Mucosa of stomach (tissue), 1 donor: ENCODE results near the gene CDSN.

Experiments used
- H3K27me3 ChIP-seq: one replicate; pipeline ENCODE4 v1.7.0; 2013; ENCODE audit warnings: mild to moderate bottlenecking, low read length; ENCODE audit not compliant: control insufficient read depth, insufficient read depth
- H3K36me3 ChIP-seq: one replicate; pipeline ENCODE4 v1.7.0; 2013; ENCODE audit warnings: low read length; ENCODE audit not compliant: control insufficient read depth, insufficient read depth
- H3K4me1 ChIP-seq: one replicate; pipeline ENCODE4 v1.7.0; 2013; ENCODE audit warnings: mild to moderate bottlenecking, low read length; ENCODE audit not compliant: control insufficient read depth, insufficient read depth
- H3K4me3 ChIP-seq: one replicate; pipeline ENCODE4 v1.7.0; 2013; ENCODE audit warnings: low read length
- H3K9ac ChIP-seq: one replicate; pipeline ENCODE4 v1.7.0; 2013; ENCODE audit warnings: mild to moderate bottlenecking, low read length, moderate library complexity
- H3K9me3 ChIP-seq: one replicate; pipeline ENCODE4 v1.7.0; 2013; ENCODE audit warnings: mild to moderate bottlenecking, low read length, moderate library complexity; ENCODE audit not compliant: control insufficient read depth
- donor health status: Pancreatic carcinoma.

CDSN gene

GRCh38 chr6:31122791-31123706 lies 2.8 kb upstream of the CDSN start:
- no peak overlapping the region for H3K9ac ChIP-seq
- no peaks in the 10 kb centered on the region for H3K9me3 ChIP-seq
- H3K4me3 ChIP-seq, result no peak overlapping the region
- no peaks in the 10 kb centered on the region for H3K27me3 ChIP-seq
- peaks cover 38% of the 10 kb centered on the region for H3K4me1 ChIP-seq
- H3K36me3 ChIP-seq, result peaks cover 4% of the 10 kb centered on the region

DNA sequence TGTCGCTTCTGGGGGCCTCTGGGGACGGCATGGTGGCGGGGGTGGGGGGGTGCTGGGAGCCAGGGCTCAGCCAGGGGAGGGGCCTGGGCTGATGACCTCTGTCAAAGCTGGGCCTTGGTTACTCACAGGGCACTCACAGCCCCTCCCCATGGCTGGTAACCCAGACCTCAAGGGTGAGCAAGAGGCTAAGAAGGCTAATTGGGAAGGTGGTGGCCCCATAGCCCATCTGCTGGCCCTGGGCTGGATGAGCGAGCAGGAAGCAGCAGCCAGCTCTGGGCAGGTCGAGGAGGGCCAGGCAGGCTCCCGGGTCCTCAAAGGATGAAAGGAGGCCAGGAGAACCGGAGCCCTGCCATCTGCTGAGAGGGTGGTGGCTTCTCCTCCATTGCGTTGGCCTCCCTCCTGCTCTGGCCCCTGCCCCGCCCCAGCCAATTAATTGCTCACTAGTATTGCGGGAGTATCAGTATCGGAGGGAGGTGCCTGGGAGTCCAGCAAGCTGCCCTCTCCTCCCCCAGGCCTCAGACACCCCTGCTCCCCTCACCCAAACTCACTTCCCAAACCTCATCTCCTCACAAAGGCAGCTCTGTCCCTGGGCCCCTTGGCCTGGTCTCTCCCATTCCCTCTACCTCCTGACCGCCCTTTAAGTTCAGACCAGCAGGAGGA lies 1.0 kb upstream of the CDSN start:
- no peak overlapping the region for H3K9ac ChIP-seq
- no peaks in the 10 kb centered on the region for H3K27me3 ChIP-seq
- H3K9me3 ChIP-seq, result no peaks in the 10 kb centered on the region
- peaks cover 25% of the 10 kb centered on the region for H3K4me1 ChIP-seq
- peaks cover 3% of the 10 kb centered on the region for H3K36me3 ChIP-seq
- no peak overlapping the region for H3K4me3 ChIP-seq

DNA sequence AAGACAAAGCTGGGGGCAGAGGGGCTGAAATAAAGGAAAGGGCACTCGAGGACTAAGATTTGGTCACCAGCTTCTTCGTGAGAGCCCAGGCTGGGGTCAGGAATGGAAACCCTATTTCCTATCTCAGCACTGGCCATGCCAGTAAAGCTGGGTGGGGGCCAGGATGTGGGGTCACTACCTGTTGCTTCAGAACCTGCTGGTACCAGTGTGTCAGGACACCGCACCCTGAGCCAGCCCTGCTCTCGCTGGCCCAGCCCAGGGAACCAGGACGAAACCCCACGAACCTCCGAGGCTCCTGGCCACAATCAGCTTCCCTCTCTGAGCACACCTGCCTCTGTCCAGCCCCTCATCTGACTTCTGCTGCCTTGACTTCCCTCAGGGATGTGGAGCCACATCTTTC lies 2.1 kb downstream of the CDSN start:
- H3K9me3 ChIP-seq, result no peaks in the 10 kb centered on the region
- H3K4me1 ChIP-seq, result peaks cover 33% of the 10 kb centered on the region
- H3K27me3 ChIP-seq, result no peaks in the 10 kb centered on the region
- no peaks in the 10 kb centered on the region for H3K36me3 ChIP-seq
- H3K9ac ChIP-seq, result no peak overlapping the region
- no peak overlapping the region for H3K4me3 ChIP-seq

DNA sequence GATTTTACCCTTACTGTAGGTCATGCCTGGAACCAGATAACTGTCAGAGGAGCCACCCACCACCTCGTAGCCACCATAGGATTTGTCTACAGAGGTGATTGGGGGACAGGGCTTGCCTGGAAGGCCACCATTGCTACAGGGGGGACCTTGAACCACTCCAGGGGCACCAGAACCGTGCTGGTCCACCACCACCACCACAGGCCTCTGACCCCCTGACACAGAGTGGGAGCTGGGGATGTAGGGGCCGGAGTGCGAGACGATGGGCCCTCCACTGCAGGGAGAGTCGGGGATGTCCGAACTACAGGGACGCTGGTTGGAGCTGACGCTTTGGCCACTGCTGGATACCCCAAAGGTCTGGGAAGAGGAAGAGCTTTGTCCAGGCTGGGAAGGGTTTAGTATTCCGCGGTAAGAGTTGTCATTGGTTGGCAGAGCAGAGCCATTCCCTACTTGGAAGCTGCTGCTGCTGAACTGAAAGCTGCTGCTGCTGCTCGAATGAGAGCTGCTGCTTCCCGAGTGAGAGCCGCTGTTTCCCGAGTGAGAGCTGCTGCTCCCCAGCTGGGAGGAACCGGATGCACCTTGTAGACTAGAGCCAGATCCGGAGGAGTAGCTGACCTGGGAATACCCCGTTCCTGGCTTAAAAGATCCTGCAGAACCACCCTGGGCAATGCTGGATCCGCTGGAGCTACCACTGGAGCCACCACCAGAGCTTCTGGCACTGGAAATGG lies 3.4 kb downstream of the CDSN start:
- Histone ChIP-seq H3K27me3 (no peaks in the 10 kb centered on the region), H3K4me1 (peaks cover 27% of the 10 kb centered on the region), H3K36me3 (no peaks in the 10 kb centered on the region), H3K9me3 (no peaks in the 10 kb centered on the region), H3K9ac (no peak overlapping the region), H3K4me3 (no peak overlapping the region)

GRCh38 chr6:31115941-31116560 lies 4.2 kb downstream of the CDSN start:
- H3K4me1 ChIP-seq, result peaks cover 27% of the 10 kb centered on the region

GRCh38 chr6:31114970-31115849 lies 5.0 kb downstream of the CDSN start:
- no peaks in the 10 kb centered on the region for H3K27me3 ChIP-seq
- H3K9me3 ChIP-seq, result no peaks in the 10 kb centered on the region
- peaks cover 27% of the 10 kb centered on the region for H3K4me1 ChIP-seq
- H3K4me3 ChIP-seq, result peak overlapping the region; percentile 49
- no peaks in the 10 kb centered on the region for H3K36me3 ChIP-seq
- peak overlapping the region; percentile 79 for H3K9ac ChIP-seq

More at GRCh38 chr6:31115941-31116560, 4.2 kb downstream of the CDSN start:
- H3K9me3 ChIP-seq, result no peaks in the 10 kb centered on the region
- H3K27me3 ChIP-seq, result no peaks in the 10 kb centered on the region
- H3K9ac ChIP-seq, result no peak overlapping the region
- H3K36me3 ChIP-seq, result no peaks in the 10 kb centered on the region
- no peak overlapping the region for H3K4me3 ChIP-seq

- peak within 1 kb of the TSS; percentile 79 for H3K9ac ChIP-seq
- no peaks in the 10 kb centered on the region for H3K27me3 ChIP-seq
- H3K36me3 ChIP-seq, result no peaks in the 10 kb centered on the region
- peaks cover 27% of the 10 kb centered on the region for H3K4me1 ChIP-seq
- peak within 1 kb of the TSS; percentile 49 for H3K4me3 ChIP-seq
- no peaks in the 10 kb centered on the region for H3K9me3 ChIP-seq
Measured at GRCh38 chr6:31114541-31114878, 5.7 kb downstream of the CDSN start, which contains the start of gene PSORS1C1. Gene PSORS1C1 (plus strand): TSS chr6:31114800. CDS start chr6:31129633, 14,833 bp downstream.

DNA sequence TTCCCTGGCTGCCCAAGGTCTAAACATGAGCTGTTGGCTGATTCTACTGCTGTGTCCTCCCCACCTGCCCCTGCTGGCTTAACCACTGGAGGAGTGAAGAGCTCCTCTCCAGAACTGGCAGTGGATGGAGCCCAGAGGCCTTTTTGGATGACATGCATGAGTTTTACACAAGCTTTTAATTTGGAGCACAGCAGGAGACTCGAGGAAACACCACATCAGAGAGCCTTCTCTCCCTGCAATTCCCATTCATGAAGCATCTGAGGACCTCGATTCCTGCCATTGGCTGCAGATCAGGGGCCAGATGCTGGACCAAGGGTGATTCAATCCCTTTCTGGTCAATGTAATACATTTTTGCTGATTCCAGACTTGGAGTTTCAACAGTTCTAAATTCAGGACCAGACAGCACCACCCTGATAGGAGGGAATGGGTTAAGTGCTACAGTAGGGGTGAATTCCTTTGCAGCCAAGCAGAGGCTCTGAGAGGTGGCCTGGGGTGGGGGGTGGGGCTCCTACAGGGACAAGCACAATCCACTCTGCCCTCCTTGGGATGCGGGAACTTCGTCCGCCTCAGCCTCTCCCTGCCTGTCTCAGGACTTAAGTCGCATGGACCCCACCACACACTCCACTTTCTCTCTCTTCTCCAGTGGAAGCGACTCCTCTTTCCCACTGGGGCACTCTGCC lies 6.2 kb downstream of the CDSN start:
- Histone ChIP-seq H3K27me3 (no peaks in the 10 kb centered on the region), H3K36me3 (no peaks in the 10 kb centered on the region), H3K9me3 (no peaks in the 10 kb centered on the region), H3K9ac (peak overlapping the region; percentile 79), H3K4me3 (peak overlapping the region; percentile 49), H3K4me1 (peaks cover 27% of the 10 kb centered on the region)

DNA sequence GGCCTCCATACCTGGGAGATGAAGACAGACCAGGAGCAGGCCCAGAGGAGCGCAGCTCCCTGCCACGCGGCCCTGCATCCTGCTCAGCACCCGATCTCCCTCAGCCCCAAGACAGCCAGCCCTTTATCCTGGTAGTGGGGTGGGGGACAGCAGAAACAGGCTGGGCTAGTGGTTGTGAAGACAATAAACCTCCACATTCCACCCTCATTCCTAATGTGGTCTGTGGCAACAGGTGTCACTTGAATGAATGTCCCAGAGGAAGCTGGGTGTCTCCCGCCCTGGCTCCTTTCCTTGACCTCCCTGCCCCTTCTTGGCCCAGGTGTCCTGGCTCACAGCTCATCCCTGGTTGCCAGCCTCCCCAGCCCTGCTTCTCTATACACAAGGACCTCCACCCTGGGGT lies 7.8 kb downstream of the CDSN start, which contains the start of gene C6orf15:
C6orf15 (minus strand) TSS at position 98 of the 400 bp plus-strand sequence; CDS start at position 78, 20 bp downstream.
- H3K9me3 ChIP-seq, result no peaks in the 10 kb centered on the region
- no peak within 1 kb of the TSS for H3K9ac ChIP-seq
- H3K4me3 ChIP-seq, result no peak within 1 kb of the TSS
- no peaks in the 10 kb centered on the region for H3K27me3 ChIP-seq
- H3K36me3 ChIP-seq, result no peaks in the 10 kb centered on the region
- peaks cover 27% of the 10 kb centered on the region for H3K4me1 ChIP-seq

DNA sequence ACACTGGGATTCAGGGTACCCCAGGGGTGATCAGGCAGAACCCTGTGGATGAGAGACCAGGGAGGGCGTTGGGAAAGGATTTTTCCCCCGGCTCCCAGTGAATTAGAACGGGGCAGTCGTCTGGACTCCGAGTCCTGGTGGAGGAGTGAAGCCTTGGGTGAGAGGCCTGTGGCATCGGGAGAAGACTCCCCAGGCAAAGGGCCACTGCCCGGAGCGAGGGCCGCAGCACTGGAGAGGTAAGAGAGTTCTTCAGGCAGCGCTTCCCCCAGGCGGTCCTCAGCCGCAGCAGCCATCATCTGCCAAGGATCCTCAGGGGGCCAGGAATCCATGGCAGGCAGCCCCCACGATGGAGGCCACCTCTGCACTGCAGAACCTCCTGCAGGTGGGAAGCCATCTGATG lies 8.5 kb downstream of the CDSN start:
- peaks cover 24% of the 10 kb centered on the region for H3K4me1 ChIP-seq
- no peaks in the 10 kb centered on the region for H3K36me3 ChIP-seq
- H3K27me3 ChIP-seq, result no peaks in the 10 kb centered on the region
- H3K9ac ChIP-seq, result no peak overlapping the region
- H3K4me3 ChIP-seq, result no peak overlapping the region
- no peaks in the 10 kb centered on the region for H3K9me3 ChIP-seq
